Vagina (tissue), 2 donors: Measurements from ENCODE around the gene BICC1. TPM values are rescaled to one million over a fixed set of nuclear protein-coding genes. Genes with fewer than 3 reads are reported as not detected.

Experiments
- DNase-seq, 2 donors: peaks; one replicate each; pipeline ENCODE4 v3.0.0-alpha.2; 2017; ENCODE audit errors: extremely low spot score in 2 of 2
- H3K27ac ChIP-seq: fragments of 200-600 bp; sonication (generic); one replicate; pipeline ENCODE4 v1.5.1; 2019
- H3K27me3 ChIP-seq: fragments of 200-600 bp; sonication (generic); one replicate; pipeline ENCODE4 v1.5.1; 2019
- H3K36me3 ChIP-seq, 2 donors: fragments of 200-600 bp; sonication (generic); one replicate each; pipeline ENCODE4 v1.5.1; 2017 to 2019
- H3K4me1 ChIP-seq: fragments of 200-600 bp; sonication (generic); one replicate; pipeline ENCODE4 v1.5.1; 2019
- H3K4me3 ChIP-seq, 2 donors: fragments of 200-600 bp; sonication (generic); 1 replicate in 1 of 2; 2 replicates in 1 of 2; pipeline ENCODE4 v1.5.1; 2016 to 2019
- H3K9me3 ChIP-seq: fragments of 200-600 bp; sonication (generic); one replicate; pipeline ENCODE4 v1.5.1; 2019
- CTCF ChIP-seq, 3 experiments: fragments of 450-650 bp in 2 of 3; fragments of 200-600 bp in 1 of 3; sonication (generic) in 1 of 3; IDR thresholded peaks; one replicate each; pipeline ENCODE4 v1.5.1; 2017 to 2019; ENCODE audit warnings: antibody characterized with exemption in 3 of 3, mild to moderate bottlenecking in 2 of 3, moderate library complexity in 2 of 3
- POLR2A ChIP-seq, 2 donors: fragments of 450-650 bp; IDR thresholded peaks; one replicate each; pipeline ENCODE4 v1.6.1; 2017; ENCODE audit warnings: antibody characterized with exemption in 2 of 2, mild to moderate bottlenecking in 2 of 2, moderate library complexity in 2 of 2
- POLR2AphosphoS5 ChIP-seq, 2 donors: sonication (generic); formaldehyde crosslinking; IDR thresholded peaks; one replicate each; pipeline ENCODE4 v1.9.0; 2017; ENCODE audit warnings: antibody characterized with exemption in 2 of 2, mild to moderate bottlenecking in 2 of 2, low read depth in 1 of 2; ENCODE audit not compliant: insufficient read depth in 1 of 2
- intact Hi-C: fragments of 100-400 bp; cut with DNase I; formaldehyde crosslinking; loops from one replicate; pipeline ENCODE4 v1.15.1; 2023
- total RNA-seq: library from RNA; depleted of rRNA; stranded (reverse); fragments of >200 nt; gene quantifications from one replicate; pipeline ENCODE4 v1.2.3, GENCODE V29; 2016

BICC1 gene
- total RNA-seq, 1 donor from 2014 or later = 15.2 TPM

GRCh38 chr10:58560068-58560467, 47.4 kb downstream of the BICC1 start:
- intact Hi-C loops = no loop called here
- TF ChIP-seq CTCF (IDR thresholded peaks at IDR 0.05) = no peak
- TF ChIP-seq POLR2AphosphoS5 (IDR thresholded peaks at IDR 0.05; ENCODE audit: insufficient read depth in 1 of 2, low read depth in 1 of 2) = no peak
- TF ChIP-seq POLR2A (IDR thresholded peaks at IDR 0.05) = no peak
- H3K4me3 ChIP-seq = no peak overlapping the region

GRCh38 chr10:58565271-58565670, 52.6 kb downstream of the BICC1 start:
- Histone ChIP-seq H3K27me3 (no peaks in the 10 kb centered on the region), H3K9me3 (no peaks in the 10 kb centered on the region), H3K27ac (no peak overlapping the region), H3K4me1 (no peaks in the 10 kb centered on the region), H3K4me3 (no peak overlapping the region), H3K36me3 (no peaks in the 10 kb centered on the region)
- intact Hi-C loops = no loop called here
- no peak for DNase-seq
- TF ChIP-seq POLR2A (IDR thresholded peaks at IDR 0.05) (no peak), POLR2AphosphoS5 (IDR thresholded peaks at IDR 0.05; ENCODE audit: insufficient read depth in 1 of 2, low read depth in 1 of 2) (no peak), CTCF (IDR thresholded peaks at IDR 0.05) (no peak)

More at GRCh38 chr10:58560068-58560467, 47.4 kb downstream of the BICC1 start:
- H3K9me3 ChIP-seq = no peaks in the 10 kb centered on the region
- no peak overlapping the region for H3K27ac ChIP-seq
- DNase-seq = no peak
- no peaks in the 10 kb centered on the region for H3K4me1 ChIP-seq
- H3K36me3 ChIP-seq = no peaks in the 10 kb centered on the region
- H3K27me3 ChIP-seq = no peaks in the 10 kb centered on the region

- DNase-seq = no peak
- Histone ChIP-seq H3K36me3 (no peaks in the 10 kb centered on the region), H3K27ac (no peak overlapping the region), H3K9me3 (no peaks in the 10 kb centered on the region), H3K27me3 (no peaks in the 10 kb centered on the region), H3K4me3 (no peak overlapping the region), H3K4me1 (no peaks in the 10 kb centered on the region)
- no peak for TF ChIP-seq POLR2AphosphoS5 (IDR thresholded peaks at IDR 0.05; ENCODE audit: insufficient read depth in 1 of 2, low read depth in 1 of 2)
- TF ChIP-seq CTCF (IDR thresholded peaks at IDR 0.05) = no peak
- TF ChIP-seq POLR2A (IDR thresholded peaks at IDR 0.05) = no peak
- intact Hi-C loops = no loop called here
Observed at GRCh38 chr10:58567652-58568051, 55.0 kb downstream of the BICC1 start.

GRCh38 chr10:58568428-58568935, 55.8 kb downstream of the BICC1 start:
- TF ChIP-seq CTCF (IDR thresholded peaks at IDR 0.05) (no peak), POLR2A (IDR thresholded peaks at IDR 0.05) (no peak), POLR2AphosphoS5 (IDR thresholded peaks at IDR 0.05; ENCODE audit: insufficient read depth in 1 of 2, low read depth in 1 of 2) (no peak)
- no peaks in the 10 kb centered on the region for H3K36me3 ChIP-seq
- no peaks in the 10 kb centered on the region for H3K4me1 ChIP-seq
- no peaks in the 10 kb centered on the region for H3K9me3 ChIP-seq
- no peak overlapping the region for H3K27ac ChIP-seq
- H3K27me3 ChIP-seq = no peaks in the 10 kb centered on the region
- no peak for DNase-seq
- intact Hi-C loops = no loop called here
- H3K4me3 ChIP-seq = no peak overlapping the region

- no peak for TF ChIP-seq CTCF (IDR thresholded peaks at IDR 0.05)
- TF ChIP-seq POLR2A (IDR thresholded peaks at IDR 0.05) = no peak
- no peak for TF ChIP-seq POLR2AphosphoS5 (IDR thresholded peaks at IDR 0.05; ENCODE audit: insufficient read depth in 1 of 2, low read depth in 1 of 2)
Observed at GRCh38 chr10:58570307-58570723, 57.6 kb downstream of the BICC1 start.

More at GRCh38 chr10:58570307-58570723, 57.6 kb downstream of the BICC1 start:
- H3K4me1 ChIP-seq = no peaks in the 10 kb centered on the region
- H3K36me3 ChIP-seq = no peaks in the 10 kb centered on the region
- H3K4me3 ChIP-seq = no peak overlapping the region
- DNase-seq = no peak
- H3K27ac ChIP-seq = no peak overlapping the region
- no peaks in the 10 kb centered on the region for H3K27me3 ChIP-seq
- intact Hi-C loops = no loop called here
- H3K9me3 ChIP-seq = no peaks in the 10 kb centered on the region
